KMS-11 (cell line): ENCODE measurements around the gene SYT9.

ENCODE experiments used
- H2AFZ ChIP-seq: fragments of 200-600 bp; sonication (generic); 2 replicates; pipeline ENCODE4 v1.6.1; 2016; ENCODE audit warnings: antibody characterized with exemption, mixed run types, low read depth
- H3K27ac ChIP-seq: fragments of 200-600 bp; sonication (generic); 2 replicates; pipeline ENCODE4 v1.6.1; 2016; ENCODE audit warnings: mild to moderate bottlenecking, mixed run types
- H3K27me3 ChIP-seq: fragments of 200-600 bp; sonication (generic); 2 replicates; pipeline ENCODE4 v1.6.1; 2017; ENCODE audit warnings: mild to moderate bottlenecking, low read depth, mixed run types, moderate library complexity; ENCODE audit not compliant: insufficient read depth
- H3K36me3 ChIP-seq: fragments of 200-600 bp; sonication (generic); 2 replicates; pipeline ENCODE4 v1.6.1; 2017; ENCODE audit warnings: mild to moderate bottlenecking, mixed run types; ENCODE audit not compliant: insufficient read depth
- H3K4me1 ChIP-seq: fragments of 200-600 bp; sonication (generic); 2 replicates; pipeline ENCODE4 v1.6.1; 2016; ENCODE audit warnings: mild to moderate bottlenecking, low read depth, mixed run types; ENCODE audit not compliant: poor library complexity, severe bottlenecking
- H3K4me2 ChIP-seq: fragments of 200-600 bp; sonication (generic); 2 replicates; pipeline ENCODE4 v1.7.0; 2016; ENCODE audit warnings: mild to moderate bottlenecking, mixed run types
- H3K4me3 ChIP-seq: fragments of 200-600 bp; sonication (generic); IDR thresholded peaks from 2 replicates; pipeline ENCODE4 v1.6.1; 2017; ENCODE audit warnings: low read depth, low read length, mixed read lengths; ENCODE audit not compliant: insufficient read depth
- H3K79me2 ChIP-seq: fragments of 200-600 bp; sonication (generic); 2 replicates; pipeline ENCODE4 v1.6.1; 2016; ENCODE audit warnings: low read depth, mixed run types; ENCODE audit not compliant: insufficient read depth
- H3K9ac ChIP-seq: fragments of 200-600 bp; sonication (generic); 2 replicates; pipeline ENCODE4 v1.6.1; 2016; ENCODE audit warnings: mild to moderate bottlenecking, mixed run types
- H4K20me1 ChIP-seq: fragments of 200-600 bp; sonication (generic); 2 replicates; pipeline ENCODE4 v1.6.1; 2016; ENCODE audit warnings: mild to moderate bottlenecking, mixed run types; ENCODE audit not compliant: insufficient read depth
- CTCF ChIP-seq: fragments of 200-600 bp; sonication (generic); conservative IDR thresholded peaks from 2 replicates; pipeline ENCODE4 v1.6.1; 2017; ENCODE audit warnings: low read depth, mild to moderate bottlenecking, antibody characterized with exemption, low read length, moderate library complexity, mixed read lengths

The SYT9 gene

GRCh38 chr11:7422544-7423331 lies 171.0 kb downstream of the SYT9 start:
- Histone ChIP-seq H3K36me3 (no peaks in the 10 kb centered on the region), H2AFZ (no peak overlapping the region), H3K27me3 (no peaks in the 10 kb centered on the region), H3K4me3 (no peak overlapping the region), H3K4me1 (no peaks in the 10 kb centered on the region), H3K9ac (no peak overlapping the region), H4K20me1 (no peaks in the 10 kb centered on the region), H3K4me2 (no peak overlapping the region), H3K27ac (no peak overlapping the region), H3K79me2 (no peaks in the 10 kb centered on the region)
- TF ChIP-seq CTCF: no peak

- no peak for TF ChIP-seq CTCF
- H3K9ac ChIP-seq: no peak overlapping the region
- no peaks in the 10 kb centered on the region for H3K4me1 ChIP-seq
- H3K27me3 ChIP-seq: no peaks in the 10 kb centered on the region
- H3K79me2 ChIP-seq: no peaks in the 10 kb centered on the region
- no peaks in the 10 kb centered on the region for H4K20me1 ChIP-seq
- no peak overlapping the region for H3K27ac ChIP-seq
- no peak overlapping the region for H3K4me3 ChIP-seq
- no peaks in the 10 kb centered on the region for H3K36me3 ChIP-seq
- no peak overlapping the region for H2AFZ ChIP-seq
- H3K4me2 ChIP-seq: no peak overlapping the region
Observed at GRCh38 chr11:7423946-7424345, 172.2 kb downstream of the SYT9 start.

GRCh38 chr11:7427733-7428132 lies 176.0 kb downstream of the SYT9 start:
- no peak overlapping the region for H2AFZ ChIP-seq
- no peak overlapping the region for H3K4me3 ChIP-seq
- no peak overlapping the region for H3K27ac ChIP-seq
- no peak overlapping the region for H3K4me2 ChIP-seq
- H3K9ac ChIP-seq: no peak overlapping the region
- H3K27me3 ChIP-seq: no peaks in the 10 kb centered on the region
- no peaks in the 10 kb centered on the region for H3K4me1 ChIP-seq
- H3K79me2 ChIP-seq: no peaks in the 10 kb centered on the region
- H3K36me3 ChIP-seq: no peaks in the 10 kb centered on the region
- no peak for TF ChIP-seq CTCF
- H4K20me1 ChIP-seq: no peaks in the 10 kb centered on the region

- Histone ChIP-seq H4K20me1 (no peaks in the 10 kb centered on the region), H3K27ac (no peak overlapping the region), H3K27me3 (no peaks in the 10 kb centered on the region), H3K4me1 (no peaks in the 10 kb centered on the region), H3K79me2 (no peaks in the 10 kb centered on the region), H3K36me3 (no peaks in the 10 kb centered on the region), H2AFZ (no peak overlapping the region), H3K4me3 (no peak overlapping the region), H3K4me2 (no peak overlapping the region), H3K9ac (no peak overlapping the region)
- TF ChIP-seq CTCF: no peak
Observed at GRCh38 chr11:7428196-7428595, 176.5 kb downstream of the SYT9 start.
